ENCODE results near the gene FARS2.

Gene FARS2

GRCh38 chr6:5497896-5498578 is 236.7 kb downstream of the FARS2 start:
- Mint-ChIP-seq H3K4me1 (peaks cover 24% of the 10 kb centered on the region), H3K9me3 (no peaks in the 10 kb centered on the region), H3K36me3 (ENCODE audit: low read depth) (peaks cover 14% of the 10 kb centered on the region), H3K27ac (peak overlapping the region; percentile 20), H3K4me3 (peak overlapping the region; percentile 13), H3K27me3 (no peaks in the 10 kb centered on the region)
- DNase-seq (no peak), ATAC-seq (no peak)

GRCh38 chr6:5498579-5498899 is 237.2 kb downstream of the FARS2 start:
- peaks cover 24% of the 10 kb centered on the region for H3K4me1 Mint-ChIP-seq
- ATAC-seq: no peak

GRCh38 chr6:5499644-5500306 is 238.5 kb downstream of the FARS2 start:
- Mint-ChIP-seq H3K4me3 (no peak overlapping the region), H3K27ac (no peak overlapping the region), H3K9me3 (no peaks in the 10 kb centered on the region), H3K36me3 (ENCODE audit: low read depth) (peaks cover 18% of the 10 kb centered on the region), H3K27me3 (no peaks in the 10 kb centered on the region), H3K4me1 (peaks cover 24% of the 10 kb centered on the region)
- no peak for DNase-seq
- peak; percentile 49 for ATAC-seq

More at GRCh38 chr6:5498579-5498899, 237.2 kb downstream of the FARS2 start:
- no peak overlapping the region for H3K4me3 Mint-ChIP-seq
- no peaks in the 10 kb centered on the region for H3K27me3 Mint-ChIP-seq
- no peaks in the 10 kb centered on the region for H3K9me3 Mint-ChIP-seq
- no peak for DNase-seq
- H3K36me3 Mint-ChIP-seq (ENCODE audit: low read depth): peaks cover 14% of the 10 kb centered on the region
- peak overlapping the region; percentile 20 for H3K27ac Mint-ChIP-seq

- Mint-ChIP-seq H3K4me1 (peaks cover 39% of the 10 kb centered on the region), H3K27ac (no peak overlapping the region), H3K4me3 (no peak overlapping the region), H3K27me3 (no peaks in the 10 kb centered on the region), H3K9me3 (no peaks in the 10 kb centered on the region), H3K36me3 (ENCODE audit: low read depth) (peaks cover 18% of the 10 kb centered on the region)
- no peak for DNase-seq
- no peak for ATAC-seq
Measured at GRCh38 chr6:5501837-5502236, 240.5 kb downstream of the FARS2 start.

GRCh38 chr6:5504078-5504477 is 242.8 kb downstream of the FARS2 start:
- H3K27me3 Mint-ChIP-seq: no peaks in the 10 kb centered on the region
- no peak overlapping the region for H3K4me3 Mint-ChIP-seq
- no peak for DNase-seq
- peaks cover 15% of the 10 kb centered on the region for H3K36me3 Mint-ChIP-seq (ENCODE audit: low read depth)
- H3K27ac Mint-ChIP-seq: no peak overlapping the region
- H3K9me3 Mint-ChIP-seq: no peaks in the 10 kb centered on the region
- ATAC-seq: no peak
- peaks cover 37% of the 10 kb centered on the region for H3K4me1 Mint-ChIP-seq

GRCh38 chr6:5506149-5506548 is 244.8 kb downstream of the FARS2 start:
- no peaks in the 10 kb centered on the region for H3K9me3 Mint-ChIP-seq
- H3K27me3 Mint-ChIP-seq: no peaks in the 10 kb centered on the region
- peaks cover 26% of the 10 kb centered on the region for H3K4me1 Mint-ChIP-seq
- DNase-seq (no peak), ATAC-seq (no peak)
- no peak overlapping the region for H3K4me3 Mint-ChIP-seq
- H3K36me3 Mint-ChIP-seq (ENCODE audit: low read depth): peaks cover 6% of the 10 kb centered on the region
- no peak overlapping the region for H3K27ac Mint-ChIP-seq

GRCh38 chr6:5506597-5506996 is 245.3 kb downstream of the FARS2 start:
- peak overlapping the region; percentile 47 for H3K4me3 Mint-ChIP-seq
- no peak for DNase-seq
- H3K9me3 Mint-ChIP-seq: no peaks in the 10 kb centered on the region
- no peak for ATAC-seq
- peak overlapping the region; percentile 59 for H3K27ac Mint-ChIP-seq
- peaks cover 26% of the 10 kb centered on the region for H3K4me1 Mint-ChIP-seq
- no peaks in the 10 kb centered on the region for H3K27me3 Mint-ChIP-seq
- H3K36me3 Mint-ChIP-seq (ENCODE audit: low read depth): peaks cover 8% of the 10 kb centered on the region

GRCh38 chr6:5507131-5507681 is 245.9 kb downstream of the FARS2 start:
- no peaks in the 10 kb centered on the region for H3K27me3 Mint-ChIP-seq
- ATAC-seq: peak; percentile 83
- no peaks in the 10 kb centered on the region for H3K9me3 Mint-ChIP-seq
- H3K36me3 Mint-ChIP-seq (ENCODE audit: low read depth): peaks cover 6% of the 10 kb centered on the region
- no peak for DNase-seq
- peak overlapping the region; percentile 59 for H3K27ac Mint-ChIP-seq
- peaks cover 27% of the 10 kb centered on the region for H3K4me1 Mint-ChIP-seq
- H3K4me3 Mint-ChIP-seq: peak overlapping the region; percentile 47

GRCh38 chr6:5509106-5509505 is 247.8 kb downstream of the FARS2 start:
- peaks cover 28% of the 10 kb centered on the region for H3K4me1 Mint-ChIP-seq
- H3K27ac Mint-ChIP-seq: no peak overlapping the region
- ATAC-seq (no peak), DNase-seq (no peak)
- H3K4me3 Mint-ChIP-seq: no peak overlapping the region
- H3K9me3 Mint-ChIP-seq: no peaks in the 10 kb centered on the region
- peaks cover 3% of the 10 kb centered on the region for H3K36me3 Mint-ChIP-seq (ENCODE audit: low read depth)
- H3K27me3 Mint-ChIP-seq: no peaks in the 10 kb centered on the region

GRCh38 chr6:5510331-5511133 is 249.2 kb downstream of the FARS2 start:
- Mint-ChIP-seq H3K4me3 (no peak overlapping the region), H3K27ac (no peak overlapping the region), H3K9me3 (no peaks in the 10 kb centered on the region), H3K27me3 (no peaks in the 10 kb centered on the region), H3K4me1 (peaks cover 35% of the 10 kb centered on the region), H3K36me3 (ENCODE audit: low read depth) (peaks cover 2% of the 10 kb centered on the region)
- DNase-seq: no peak
- no peak for ATAC-seq

GRCh38 chr6:5511954-5512353 is 250.6 kb downstream of the FARS2 start:
- Mint-ChIP-seq H3K4me1 (peaks cover 34% of the 10 kb centered on the region), H3K4me3 (no peak overlapping the region), H3K27me3 (no peaks in the 10 kb centered on the region), H3K36me3 (ENCODE audit: low read depth) (peaks cover 3% of the 10 kb centered on the region), H3K27ac (no peak overlapping the region), H3K9me3 (no peaks in the 10 kb centered on the region)
- no peak for DNase-seq
- no peak for ATAC-seq

- peaks cover 3% of the 10 kb centered on the region for H3K36me3 Mint-ChIP-seq (ENCODE audit: low read depth)
- no peak for DNase-seq
- no peak for ATAC-seq
- H3K4me3 Mint-ChIP-seq: no peak overlapping the region
- no peak overlapping the region for H3K27ac Mint-ChIP-seq
- peaks cover 35% of the 10 kb centered on the region for H3K4me1 Mint-ChIP-seq
- H3K9me3 Mint-ChIP-seq: no peaks in the 10 kb centered on the region
- H3K27me3 Mint-ChIP-seq: no peaks in the 10 kb centered on the region
Measured at GRCh38 chr6:5512422-5512821, 251.1 kb downstream of the FARS2 start.

- H3K4me1 Mint-ChIP-seq: peaks cover 38% of the 10 kb centered on the region
- H3K9me3 Mint-ChIP-seq: no peaks in the 10 kb centered on the region
- H3K27ac Mint-ChIP-seq: no peak overlapping the region
- DNase-seq (no peak), ATAC-seq (no peak)
- no peaks in the 10 kb centered on the region for H3K27me3 Mint-ChIP-seq
- no peak overlapping the region for H3K4me3 Mint-ChIP-seq
- H3K36me3 Mint-ChIP-seq (ENCODE audit: low read depth): peaks cover 3% of the 10 kb centered on the region
Measured at GRCh38 chr6:5513408-5513807, 252.1 kb downstream of the FARS2 start.

- peaks cover 45% of the 10 kb centered on the region for H3K4me1 Mint-ChIP-seq
- no peaks in the 10 kb centered on the region for H3K27me3 Mint-ChIP-seq
- peaks cover 3% of the 10 kb centered on the region for H3K36me3 Mint-ChIP-seq (ENCODE audit: low read depth)
- H3K4me3 Mint-ChIP-seq: no peak overlapping the region
- ATAC-seq (no peak), DNase-seq (no peak)
- H3K27ac Mint-ChIP-seq: no peak overlapping the region
- H3K9me3 Mint-ChIP-seq: no peaks in the 10 kb centered on the region
Measured at GRCh38 chr6:5514353-5514752, 253.0 kb downstream of the FARS2 start.

- no peaks in the 10 kb centered on the region for H3K9me3 Mint-ChIP-seq
- DNase-seq (no peak), ATAC-seq (no peak)
- peaks cover 3% of the 10 kb centered on the region for H3K36me3 Mint-ChIP-seq (ENCODE audit: low read depth)
- H3K27me3 Mint-ChIP-seq: no peaks in the 10 kb centered on the region
- no peak overlapping the region for H3K4me3 Mint-ChIP-seq
- no peak overlapping the region for H3K27ac Mint-ChIP-seq
- H3K4me1 Mint-ChIP-seq: peaks cover 52% of the 10 kb centered on the region
Measured at GRCh38 chr6:5515200-5515599, 253.9 kb downstream of the FARS2 start.

Measured in activated naive CD8-positive, alpha-beta T cell treated with anti-CD3 and anti-CD28 coated beads, Interleukin-2, amount 50 U/mL, for 24 hours (primary cell).